Hepatocyte (in vitro differentiated cells): Measurements from ENCODE around the gene BUB1B.

Source experiments
- CTCF ChIP-seq: fragments of 200-600 bp; sonication (generic); IDR thresholded peaks from 2 replicates; pipeline ENCODE4 v1.5.1; 2016; ENCODE audit warnings: antibody characterized with exemption, mild to moderate bottlenecking; ENCODE audit not compliant: poor library complexity
- EZH2 ChIP-seq: fragments of 200-600 bp; sonication (generic); IDR thresholded peaks from 2 replicates; pipeline ENCODE4 v1.6.1; 2016; ENCODE audit warnings: antibody characterized with exemption, mild to moderate bottlenecking, borderline replicate concordance
- EZH2phosphoT487 ChIP-seq: fragments of 200-600 bp; sonication (generic); IDR thresholded peaks from one replicate; pipeline ENCODE4 v1.6.1; 2018; ENCODE audit warnings: antibody characterized with exemption, mild to moderate bottlenecking, low read depth, moderate library complexity; ENCODE audit not compliant: unreplicated experiment, severe bottlenecking

GRCh38 chr15:40250304-40250656 lies 89.4 kb downstream of the BUB1B start:
- TF ChIP-seq CTCF (no peak), EZH2phosphoT487 (no peak), EZH2 (no peak)
